ENCODE data around the gene SSTR4.

SSTR4 gene

GRCh38 chr20:23019403-23019802, 15.7 kb upstream of the SSTR4 start:
- no peak overlapping the region for H2AFZ ChIP-seq (ENCODE audit: low read depth, low read length, severe bottlenecking)

DNA sequence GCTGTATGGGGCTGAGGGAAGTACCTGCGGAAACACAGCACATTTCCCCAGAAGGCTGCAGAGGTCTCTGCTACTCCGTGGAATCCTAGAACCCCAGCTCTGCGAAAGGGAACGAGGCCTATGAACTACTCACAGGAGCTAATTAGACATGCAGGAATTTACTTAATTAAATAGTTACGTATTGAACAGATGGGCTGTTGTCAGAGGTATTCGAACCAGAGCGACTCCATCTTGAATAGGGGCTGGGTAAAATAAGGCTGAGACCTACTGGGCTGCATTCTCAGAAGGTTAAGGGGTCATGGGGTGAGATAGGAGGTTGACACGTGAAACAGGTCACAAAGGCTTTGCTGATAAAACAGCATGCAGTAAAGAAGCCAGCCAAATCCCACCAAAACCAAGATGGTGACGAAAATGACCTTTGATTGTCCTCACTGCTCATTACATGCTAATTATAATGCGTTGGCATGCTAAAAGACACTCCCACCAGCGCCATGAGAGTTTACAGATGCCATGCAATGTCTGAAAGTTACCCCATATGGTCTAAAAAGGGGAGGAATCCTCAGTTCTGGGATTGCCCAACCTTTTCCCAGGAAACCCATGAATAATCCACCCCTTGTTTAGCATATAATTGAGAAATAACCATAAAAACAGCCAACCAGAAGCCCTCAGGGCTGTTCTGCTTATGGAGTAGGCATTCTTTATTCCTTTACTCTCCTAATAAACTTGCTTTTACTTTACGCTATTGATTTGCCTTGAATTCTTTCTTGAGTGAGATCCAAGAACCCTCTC, 14.7 kb upstream of the SSTR4 start:
- no peak for TF ChIP-seq EZH2phosphoT487 (conservative IDR thresholded peaks at IDR 0.05; ENCODE audit: low read length)
- TF ChIP-seq, protein P1, sequence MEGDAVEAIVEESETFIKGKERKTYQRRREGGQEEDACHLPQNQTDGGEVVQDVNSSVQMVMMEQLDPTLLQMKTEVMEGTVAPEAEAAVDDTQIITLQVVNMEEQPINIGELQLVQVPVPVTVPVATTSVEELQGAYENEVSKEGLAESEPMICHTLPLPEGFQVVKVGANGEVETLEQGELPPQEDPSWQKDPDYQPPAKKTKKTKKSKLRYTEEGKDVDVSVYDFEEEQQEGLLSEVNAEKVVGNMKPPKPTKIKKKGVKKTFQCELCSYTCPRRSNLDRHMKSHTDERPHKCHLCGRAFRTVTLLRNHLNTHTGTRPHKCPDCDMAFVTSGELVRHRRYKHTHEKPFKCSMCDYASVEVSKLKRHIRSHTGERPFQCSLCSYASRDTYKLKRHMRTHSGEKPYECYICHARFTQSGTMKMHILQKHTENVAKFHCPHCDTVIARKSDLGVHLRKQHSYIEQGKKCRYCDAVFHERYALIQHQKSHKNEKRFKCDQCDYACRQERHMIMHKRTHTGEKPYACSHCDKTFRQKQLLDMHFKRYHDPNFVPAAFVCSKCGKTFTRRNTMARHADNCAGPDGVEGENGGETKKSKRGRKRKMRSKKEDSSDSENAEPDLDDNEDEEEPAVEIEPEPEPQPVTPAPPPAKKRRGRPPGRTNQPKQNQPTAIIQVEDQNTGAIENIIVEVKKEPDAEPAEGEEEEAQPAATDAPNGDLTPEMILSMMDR (IDR thresholded peaks at IDR 0.05; ENCODE audit: insufficient read depth, low read length, poor library complexity, severe bottlenecking), result no peak
- no peaks in the 10 kb centered on the region for H3K9me3 ChIP-seq (ENCODE audit: insufficient read depth, low read length)
- H3F3A ChIP-seq (ENCODE audit: insufficient read depth), result no peaks in the 10 kb centered on the region
- H3K4me3 ChIP-seq (ENCODE audit: insufficient read depth, low read length, poor library complexity, severe bottlenecking), result no peak overlapping the region
- H3K27ac ChIP-seq (ENCODE audit: low read depth, low read length), result no peak overlapping the region
- H3K36me3 ChIP-seq (ENCODE audit: low read length), result no peaks in the 10 kb centered on the region
- H3K9ac ChIP-seq (ENCODE audit: low read length), result no peak overlapping the region
- H3K27me3 ChIP-seq (ENCODE audit: low read length), result no peaks in the 10 kb centered on the region
- H3K4me2 ChIP-seq (ENCODE audit: low read depth, low read length, poor library complexity, severe bottlenecking), result no peak overlapping the region
- H3K79me2 ChIP-seq (ENCODE audit: insufficient read depth, low read length), result no peaks in the 10 kb centered on the region
- H2AFZ ChIP-seq (ENCODE audit: low read depth, low read length, severe bottlenecking), result no peak overlapping the region
- H3K9me2 ChIP-seq (replicated peaks; ENCODE audit: insufficient read depth, low read length), result no peaks in the 10 kb centered on the region
- H4K20me1 ChIP-seq (ENCODE audit: low read depth, low read length), result no peaks in the 10 kb centered on the region

More at GRCh38 chr20:23019403-23019802, 15.7 kb upstream of the SSTR4 start:
- Histone ChIP-seq H4K20me1 (ENCODE audit: low read depth, low read length) (no peaks in the 10 kb centered on the region), H3K27me3 (ENCODE audit: low read length) (no peaks in the 10 kb centered on the region), H3K36me3 (ENCODE audit: low read length) (no peaks in the 10 kb centered on the region), H3K9me2 (replicated peaks; ENCODE audit: insufficient read depth, low read length) (no peaks in the 10 kb centered on the region), H3K4me2 (ENCODE audit: low read depth, low read length, poor library complexity, severe bottlenecking) (no peak overlapping the region), H3F3A (ENCODE audit: insufficient read depth) (no peaks in the 10 kb centered on the region), H3K4me3 (ENCODE audit: insufficient read depth, low read length, poor library complexity, severe bottlenecking) (no peak overlapping the region), H3K9me3 (ENCODE audit: insufficient read depth, low read length) (no peaks in the 10 kb centered on the region), H3K9ac (ENCODE audit: low read length) (no peak overlapping the region), H3K27ac (ENCODE audit: low read depth, low read length) (no peak overlapping the region), H3K79me2 (ENCODE audit: insufficient read depth, low read length) (no peaks in the 10 kb centered on the region)
- TF ChIP-seq, protein P1 (IDR thresholded peaks at IDR 0.05; ENCODE audit: insufficient read depth, low read length, poor library complexity, severe bottlenecking), result no peak
- TF ChIP-seq EZH2phosphoT487 (conservative IDR thresholded peaks at IDR 0.05; ENCODE audit: low read length), result no peak

DNA sequence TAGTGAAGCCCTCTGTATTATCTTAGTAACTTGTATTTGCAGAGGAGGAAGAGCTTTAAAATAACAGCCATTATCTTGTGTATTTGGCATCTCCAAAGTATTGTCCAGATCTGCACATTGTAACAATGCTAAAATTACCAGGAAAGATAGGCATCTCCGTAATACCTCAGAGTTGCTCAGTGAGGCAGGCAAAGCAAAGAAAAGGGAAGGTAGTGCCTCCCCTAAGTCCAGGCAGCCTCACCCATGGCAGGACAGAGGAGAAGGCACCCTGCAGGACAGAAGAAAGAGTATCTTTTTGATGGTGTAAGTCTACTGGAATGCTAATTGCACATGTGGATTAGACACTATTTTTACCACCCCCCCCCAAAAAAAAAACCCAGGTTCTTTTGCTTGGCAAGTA, 13.6 kb upstream of the SSTR4 start:
- Histone ChIP-seq H3K4me3 (ENCODE audit: insufficient read depth, low read length, poor library complexity, severe bottlenecking) (no peak overlapping the region), H3K79me2 (ENCODE audit: insufficient read depth, low read length) (no peaks in the 10 kb centered on the region), H3K4me2 (ENCODE audit: low read depth, low read length, poor library complexity, severe bottlenecking) (no peak overlapping the region), H3K27ac (ENCODE audit: low read depth, low read length) (no peak overlapping the region), H4K20me1 (ENCODE audit: low read depth, low read length) (no peaks in the 10 kb centered on the region), H3K27me3 (ENCODE audit: low read length) (no peaks in the 10 kb centered on the region), H3K9me2 (replicated peaks; ENCODE audit: insufficient read depth, low read length) (no peaks in the 10 kb centered on the region), H3K36me3 (ENCODE audit: low read length) (no peaks in the 10 kb centered on the region), H3F3A (ENCODE audit: insufficient read depth) (no peaks in the 10 kb centered on the region), H3K9ac (ENCODE audit: low read length) (no peak overlapping the region), H2AFZ (ENCODE audit: low read depth, low read length, severe bottlenecking) (no peak overlapping the region), H3K9me3 (ENCODE audit: insufficient read depth, low read length) (no peaks in the 10 kb centered on the region)
- no peak for TF ChIP-seq EZH2phosphoT487 (conservative IDR thresholded peaks at IDR 0.05; ENCODE audit: low read length)
- TF ChIP-seq, protein P1 (IDR thresholded peaks at IDR 0.05; ENCODE audit: insufficient read depth, low read length, poor library complexity, severe bottlenecking), result no peak

Data from SU-DHL-6 (cell line).